Right lobe of liver (tissue), 6 donors: ENCODE measurements around the gene ARL3. TPM values are rescaled to one million over a fixed set of nuclear protein-coding genes. Genes with fewer than 3 reads are reported as not detected.

Experiments used
- ATAC-seq, 4 donors: fragments of 200-7000 bp; cut with Tn5 transposase; one replicate each; pipeline ENCODE4 v1.9.1; 2020; ENCODE audit warnings: mild to moderate bottlenecking in 4 of 4, moderate library complexity in 4 of 4
- DNase-seq, 3 donors: peaks; one replicate each; pipeline ENCODE4 v3.0.0-alpha.2; 2020
- H3K27ac ChIP-seq, 3 donors: fragments of 200-600 bp; one replicate each; pipeline ENCODE4 v1.8.0; 2022
- H3K27me3 ChIP-seq, 2 donors: fragments of 200-600 bp; one replicate each; pipeline ENCODE4 v1.8.0; 2022
- H3K36me3 ChIP-seq, 4 donors: fragments of 200-600 bp; sonication (generic) in 1 of 4; one replicate each; pipeline versions ENCODE4 v1.5.1 to v1.8.0; 2017 to 2022; ENCODE audit warnings: control low read depth in 1 of 4
- H3K4me1 ChIP-seq, 4 donors: fragments of 200-600 bp; sonication (generic) in 1 of 4; one replicate each; pipeline versions ENCODE4 v1.5.1 to v1.8.0; 2017 to 2022; ENCODE audit warnings: control low read depth in 1 of 4
- H3K4me3 ChIP-seq, 3 donors: fragments of 200-600 bp; one replicate each; pipeline ENCODE4 v1.8.0; 2022
- H3K9me3 ChIP-seq, 4 donors: fragments of 200-600 bp; sonication (generic) in 1 of 4; one replicate each; pipeline versions ENCODE4 v1.5.1 to v1.8.0; 2017 to 2022; ENCODE audit warnings: control low read depth in 1 of 4
- CTCF ChIP-seq, 4 donors: fragments of 200-600 bp in 3 of 4; fragments of 450-650 bp in 1 of 4; IDR thresholded peaks; one replicate each; pipeline versions ENCODE4 v1.5.1 to v1.8.0; 2016 to 2022; ENCODE audit warnings: antibody characterized with exemption in 4 of 4, mild to moderate bottlenecking in 2 of 4
- POLR2A ChIP-seq: fragments of 450-650 bp; IDR thresholded peaks from one replicate; pipeline ENCODE4 v1.6.1; 2017; ENCODE audit warnings: antibody characterized with exemption, mild to moderate bottlenecking
- WGBS: methylation state at CpG from one replicate; pipeline ENCODE4 v1.1.6; 2018; ENCODE audit warnings: low coverage, low lambda C conversion rate; ENCODE audit not compliant: insufficient coverage; ENCODE audit errors: missing lambda C conversion rate; 5-methylcytosine and 5-hydroxymethylcytosine counted together
- intact Hi-C, 2 donors: fragments of 100-400 bp; cut with DNase I; formaldehyde crosslinking; loops; one replicate each; pipeline versions ENCODE4 v1.11.2 to v1.14.1; 2022
- total RNA-seq, 6 experiments: library from RNA; depleted of rRNA in 2 of 6; stranded (reverse); fragments of >200 nt in 2 of 6; fragmentation: NEBNext Ultra II Directional in 3 of 6; extraction: Animal tissue kit (Norgen Biotek cat#: 25700) in 3 of 6; gene quantifications; one replicate each; pipeline versions ENCODE4 v1.1.0 to v1.2.4, GENCODE V29; 2016 to 2023
- donor health status: DM: no; HTN: yes; CAD: no.
- donor health status: DM: no; HTN: no; CAD: no.
- donor health status: DM: no; HTN: no; CAD: no.
- donor health status: DM: no; HTN: yes; CAD: no.
- donor health status: DM: no; HTN: yes; CAD: no.

Gene ARL3
- total RNA-seq, 6 experiments from 2014 or later, result 1.1 to 3.3 (median 2.3) TPM

- Histone ChIP-seq H3K4me1 (peaks cover 0 to 14% (median 2%) of the 10 kb centered on the region in 4 donors), H3K4me3 (no peak overlapping the region), H3K27ac (peak overlapping the region in 2 of 3 donors; percentile 32 to 43), H3K9me3 (no peaks in the 10 kb centered on the region), H3K36me3 (peaks cover 7 to 35% (median 15%) of the 10 kb centered on the region in 4 donors), H3K27me3 (no peaks in the 10 kb centered on the region)
- DNase-seq, result peak in 2 of 3 donors; percentile 27 to 59
- intact Hi-C loops, result no loop called here
- peak; percentile 39 to 62 (median 49) for ATAC-seq
- 45% methylated on average over 11 of the region's 13 CpGs for WGBS
- TF ChIP-seq CTCF (IDR thresholded peaks at IDR 0.05), result no peak
- TF ChIP-seq POLR2A, result no peak
Observed at GRCh38 chr10:102657984-102658724, 56.0 kb downstream of the ARL3 start.

GRCh38 chr10:102657451-102657850 is 56.7 kb downstream of the ARL3 start:
- Histone ChIP-seq H3K36me3 (peaks cover 7 to 35% (median 15%) of the 10 kb centered on the region in 4 donors), H3K27me3 (no peaks in the 10 kb centered on the region), H3K27ac (peak overlapping the region in 2 of 3 donors; percentile 32 to 43), H3K9me3 (no peaks in the 10 kb centered on the region), H3K4me1 (peaks cover 0 to 14% (median 2%) of the 10 kb centered on the region in 4 donors), H3K4me3 (no peak overlapping the region)
- WGBS, result 66% methylated on average over 11 of the region's 11 CpGs
- DNase-seq (peak in 1 of 3 donors; percentile 46), ATAC-seq (no peak)
- intact Hi-C loops, result no loop called here
- no peak for TF ChIP-seq POLR2A
- no peak for TF ChIP-seq CTCF (IDR thresholded peaks at IDR 0.05)

GRCh38 chr10:102656791-102657371 is 57.3 kb downstream of the ARL3 start:
- Histone ChIP-seq H3K36me3 (peaks cover 7 to 35% (median 15%) of the 10 kb centered on the region in 4 donors), H3K4me1 (peaks cover 0 to 14% (median 2%) of the 10 kb centered on the region in 4 donors)
- peak in 2 of 3 donors; percentile 34 to 56 for DNase-seq

DNA sequence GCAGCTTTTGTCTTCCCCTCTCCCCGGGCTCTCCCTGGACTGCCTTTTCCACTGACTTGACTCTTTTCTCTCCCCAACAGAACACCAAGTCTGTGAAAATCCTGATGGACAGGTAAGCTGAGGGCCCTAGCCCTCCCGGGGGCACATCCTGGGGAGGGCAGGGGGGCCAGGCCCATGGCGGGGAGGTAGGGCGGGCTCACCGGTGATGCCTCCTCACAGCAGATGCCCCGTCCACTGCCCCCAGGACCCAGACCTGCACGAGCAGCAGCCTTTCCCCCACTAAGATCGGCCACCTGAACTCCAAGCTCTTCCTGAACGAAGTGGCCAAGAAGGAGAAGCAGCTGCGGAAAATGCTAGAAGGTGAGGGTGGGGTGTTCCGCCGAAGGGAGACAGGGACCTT is 58.2 kb downstream of the ARL3 start:
- H3K4me1 ChIP-seq, result peaks cover 0 to 17% (median 2%) of the 10 kb centered on the region in 4 donors
- H3K27ac ChIP-seq, result no peak overlapping the region
- intact Hi-C loops, result no loop called here
- peaks cover 7 to 35% (median 15%) of the 10 kb centered on the region in 4 donors for H3K36me3 ChIP-seq
- no peaks in the 10 kb centered on the region for H3K9me3 ChIP-seq
- H3K4me3 ChIP-seq, result no peak overlapping the region
- no peak for ATAC-seq
- peak in 2 of 3 donors; percentile 16 to 37 for DNase-seq
- no peaks in the 10 kb centered on the region for H3K27me3 ChIP-seq
- WGBS, result 84% methylated on average over 5 of the region's 12 CpGs
- TF ChIP-seq POLR2A, result no peak
- no peak for TF ChIP-seq CTCF (IDR thresholded peaks at IDR 0.05)

More at GRCh38 chr10:102656791-102657371, 57.3 kb downstream of the ARL3 start:
- intact Hi-C loops, result no loop called here
- no peaks in the 10 kb centered on the region for H3K27me3 ChIP-seq
- no peaks in the 10 kb centered on the region for H3K9me3 ChIP-seq
- ATAC-seq, result no peak
- WGBS, result 91% methylated on average over 14 of the region's 42 CpGs
- no peak for TF ChIP-seq CTCF (IDR thresholded peaks at IDR 0.05)
- TF ChIP-seq POLR2A, result no peak
- no peak overlapping the region for H3K4me3 ChIP-seq
- peak overlapping the region in 2 of 3 donors; percentile 32 to 43 for H3K27ac ChIP-seq
